ENCODE data around the gene FBL.
"Not testable (repeated sequence)": the region's sequence is repeated elsewhere in the genome, so short reads cannot be mapped to it uniquely, and the experiment has no call there.

GRCh38 chr19:39880241-39880640 is 34.1 kb upstream of the FBL start:
- TF ChIP-seq EZH2 (IDR thresholded peaks at IDR 0.05; ENCODE audit: insufficient read depth, poor library complexity, severe bottlenecking); EZH2phosphoT487 (IDR thresholded peaks at IDR 0.05; ENCODE audit: insufficient read depth, low read depth): not testable (repeated sequence)

All from GM23248 (cell line).